Ovary (tissue), 3 donors: ENCODE results near the gene DEPDC5.

Experiments used
- CTCF ChIP-seq, 3 donors: fragments of 450-650 bp in 2 of 3; fragments of 200-600 bp in 1 of 3; IDR thresholded peaks; one replicate each; pipeline versions ENCODE4 v1.5.1 to v1.8.0; 2016 to 2022; ENCODE audit warnings: antibody characterized with exemption in 3 of 3, mild to moderate bottlenecking in 1 of 3
- POLR2A ChIP-seq: fragments of 450-650 bp; IDR thresholded peaks from one replicate; pipeline ENCODE4 v1.6.1; 2017; ENCODE audit warnings: antibody characterized with exemption, mild to moderate bottlenecking, moderate library complexity
- donor health status: DM: no; HTN: no; CAD: no.

DNA sequence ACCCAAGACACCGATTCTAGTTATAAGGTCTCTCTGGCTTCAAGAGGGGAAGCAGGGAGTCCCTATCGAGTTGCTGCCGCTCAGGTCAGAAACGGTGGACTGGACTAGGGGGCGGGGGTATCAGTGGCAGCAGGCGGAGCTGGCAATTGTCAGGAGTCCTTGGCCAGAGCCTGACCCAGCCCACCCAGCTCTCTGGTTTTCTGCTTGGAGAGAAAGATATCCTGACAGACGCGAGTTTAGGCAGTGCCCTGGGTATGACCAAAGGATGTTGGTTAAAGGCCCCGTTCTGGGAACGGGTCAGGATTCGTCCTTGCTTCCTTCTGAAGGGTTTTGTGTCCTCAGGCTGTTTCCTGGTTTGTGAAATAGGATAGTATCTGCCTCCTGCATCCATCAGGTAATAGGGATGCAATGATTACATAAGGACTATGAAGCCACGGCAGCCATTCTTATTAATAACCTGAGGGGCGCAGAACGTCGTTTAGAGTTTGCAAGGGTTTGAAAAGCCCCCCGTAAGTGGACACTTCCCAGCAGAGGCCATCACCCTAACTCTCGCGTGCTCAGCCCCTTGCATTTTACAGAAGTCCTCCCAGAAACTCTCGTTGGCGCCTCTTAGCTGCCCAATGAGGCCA, 700 bp upstream of the DEPDC5 start:
- TF ChIP-seq CTCF (IDR thresholded peaks at IDR 0.05) = no peak
- no peak for TF ChIP-seq POLR2A
